ENCODE results near the gene WDHD1.
"Not testable (repeated sequence)": the region's sequence is repeated elsewhere in the genome, so short reads cannot be mapped to it uniquely, and the experiment has no call there.

WDHD1 gene

GRCh38 chr14:54902521-54903420 lies 124.1 kb downstream of the WDHD1 start, which contains the start of gene GCH1:
TSS of gene GCH1 (minus strand) at chr14:54902826. CDS start at chr14:54902663, 163 bp downstream.
- peak; percentile 70 to 87 for DNase-seq

- peak; percentile 95 for DNase-seq
These were observed 124.8 kb downstream of the WDHD1 start for GRCh38 chr14:54902143-54902520.

DNA sequence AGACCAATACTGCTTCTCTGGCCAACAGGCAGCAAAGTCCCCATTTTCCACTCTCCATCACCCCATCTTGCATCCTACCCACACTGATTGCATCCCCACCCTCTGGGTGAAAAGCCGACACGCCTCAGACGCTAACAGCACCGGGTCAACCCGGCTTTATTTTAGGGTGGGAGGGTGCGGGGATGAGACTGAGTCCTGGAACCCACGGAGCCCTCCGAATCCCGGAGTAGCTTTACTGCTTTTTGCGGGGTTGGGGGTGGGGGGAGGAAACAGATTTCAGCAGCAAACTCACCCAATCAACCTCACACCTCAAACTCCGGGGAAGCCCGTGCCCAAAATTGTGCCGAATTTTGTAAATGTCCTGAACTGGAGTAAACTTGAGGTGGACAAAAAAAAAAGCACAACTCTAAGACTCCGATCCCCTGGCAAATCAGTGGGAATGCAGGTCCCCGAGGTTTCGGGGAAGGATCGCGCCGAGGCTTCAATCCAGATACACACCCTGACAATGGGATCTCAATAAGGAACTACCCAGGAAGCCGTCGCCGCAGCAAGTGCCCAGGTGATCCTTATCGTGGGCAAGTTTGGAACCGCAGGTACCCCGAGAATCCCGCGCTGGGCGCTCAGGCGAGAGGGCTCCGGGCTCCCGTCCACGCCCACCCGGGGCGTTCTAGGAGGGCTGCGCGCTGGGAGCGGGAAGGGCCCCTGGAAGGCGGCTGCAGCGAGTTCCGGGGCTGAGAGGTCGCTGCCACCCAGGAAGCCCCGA lies 125.3 kb downstream of the WDHD1 start:
- DNase-seq: peak in 1 of 2 donors; percentile 44

- DNase-seq: peak; percentile 27 to 38
These were observed 127.3 kb downstream of the WDHD1 start for GRCh38 chr14:54899573-54899972.

- not testable (repeated sequence) for DNase-seq
These were observed 128.9 kb downstream of the WDHD1 start for GRCh38 chr14:54897809-54898555.

DNA sequence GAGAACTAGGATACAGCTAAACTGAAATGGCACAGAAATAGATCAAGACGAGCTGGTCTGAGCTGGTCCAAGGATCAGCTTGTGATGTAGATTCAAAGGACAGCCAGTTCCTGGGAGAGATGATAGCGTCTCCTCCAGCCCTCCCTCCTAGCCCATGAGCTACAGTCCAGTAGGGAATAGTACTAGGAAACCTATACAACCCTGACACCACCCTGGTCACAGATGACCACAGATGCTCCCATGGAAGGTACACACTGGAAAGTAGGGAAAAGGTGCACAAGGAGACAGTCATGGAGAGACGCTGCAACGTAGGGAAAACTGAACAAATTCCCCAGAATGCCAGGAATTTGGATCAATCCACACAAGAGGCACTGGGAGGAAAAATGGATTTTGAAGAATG lies 131.2 kb downstream of the WDHD1 start:
- DNase-seq: no peak

DNA sequence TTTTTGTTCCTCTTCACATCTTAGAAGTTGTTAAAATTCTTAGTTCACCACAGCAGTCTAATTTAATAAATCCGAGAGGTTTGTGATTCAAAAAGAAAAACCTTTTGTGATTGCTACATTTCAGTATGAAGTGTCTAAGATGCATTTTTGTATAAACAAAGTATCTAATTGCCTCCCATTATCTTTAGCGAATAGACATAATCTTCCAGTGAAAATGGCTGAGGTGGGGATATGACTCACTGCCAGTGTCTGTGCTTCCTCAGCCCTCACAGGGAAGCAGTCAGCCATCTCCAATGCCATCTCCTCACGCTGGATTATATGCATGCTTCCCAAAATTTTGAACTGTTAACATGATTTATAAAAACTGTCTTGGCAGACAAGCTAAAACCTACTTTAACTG lies 131.9 kb downstream of the WDHD1 start:
- no peak for DNase-seq

GRCh38 chr14:54893151-54893760 lies 133.6 kb downstream of the WDHD1 start:
- peak; percentile 74 to 87 for DNase-seq

- DNase-seq: no peak
These were observed 135.2 kb downstream of the WDHD1 start for GRCh38 chr14:54891471-54892245.

DNA sequence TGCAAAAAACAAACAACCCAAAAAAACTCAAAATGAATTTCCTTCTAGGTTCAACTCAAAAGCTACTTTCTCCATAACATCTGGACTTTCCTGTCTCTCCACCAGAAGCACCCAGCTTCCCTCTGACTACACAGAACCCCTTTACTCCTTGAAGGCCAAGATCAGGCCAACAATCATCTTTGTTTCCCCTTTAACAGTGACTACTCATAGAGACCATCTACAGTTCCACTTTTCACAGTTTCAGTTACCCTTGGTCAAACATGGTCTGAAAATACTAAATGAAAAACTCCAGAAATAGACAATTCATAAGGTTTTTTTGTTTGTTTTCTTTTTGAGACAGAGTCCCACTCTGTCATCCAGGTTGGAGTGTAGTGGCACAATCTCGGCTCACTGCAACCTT lies 136.1 kb downstream of the WDHD1 start:
- peak; percentile 61 to 67 for DNase-seq

- no peak for DNase-seq
These were observed 137.0 kb downstream of the WDHD1 start for GRCh38 chr14:54889919-54890318.
